ENCODE measurements around the gene LTF. TPM values are rescaled to one million over a fixed set of nuclear protein-coding genes. Genes with fewer than 3 reads are reported as not detected.

The LTF gene
- total RNA-seq, 1 experiment from 2014 or later = not detected

- DNase-seq (ENCODE audit: low read depth, low spot score) (no peak), ATAC-seq (no peak)
- intact Hi-C loops (cut with micrococcal nuclease) = no loop called here
- ChIA-PET RAD21 (ENCODE audit: low non-redundant PET in 1 of 2, low total read pairs in 2 of 2, uncharacterized antibody in 2 of 2, unreplicated experiment in 2 of 2) (no interaction called here), CTCF (no interaction called here), POLR2A (no interaction called here)
- no TSS peak for BruUV-seq (replicated peaks)
- H3K4me3 ChIP-seq (replicated peaks in 1 of 2; ENCODE audit: low read depth in 1 of 2, low read length in 2 of 2) = no peak overlapping the region
- H3K27me3 ChIP-seq (ENCODE audit: insufficient read depth, low read length) = peaks cover 16% of the 10 kb centered on the region; the same call in 1 of the 2 replicates
- no peaks in the 10 kb centered on the region for H3K4me1 ChIP-seq (ENCODE audit: control insufficient read depth in 1 of 2, insufficient read depth in 2 of 2, low read length in 2 of 2)
- no peaks in the 10 kb centered on the region for H3K9me2 ChIP-seq (ENCODE audit: insufficient read depth)
- H3K9me3 ChIP-seq (ENCODE audit: control insufficient read depth in 1 of 2, insufficient read depth in 1 of 2, low read depth in 1 of 2, low read length in 2 of 2) = no peaks in the 10 kb centered on the region
- no peak overlapping the region for H3K27ac ChIP-seq (ENCODE audit: low read depth, low read length)
- no peak overlapping the region for H2AFZ ChIP-seq (ENCODE audit: low read depth, low read length, poor library complexity, severe bottlenecking)
- TF ChIP-seq EGR1 (IDR thresholded peaks at IDR 0.05; ENCODE audit: low read depth) (no peak), MAX (IDR thresholded peaks at IDR 0.05) (no peak), EZH2phosphoT487 (IDR thresholded peaks at IDR 0.05; ENCODE audit: borderline replicate concordance) (no peak), ZFX (IDR thresholded peaks at IDR 0.05) (no peak), SRF (IDR thresholded peaks at IDR 0.05; ENCODE audit: low read depth) (no peak), FOSL1 (IDR thresholded peaks at IDR 0.05; ENCODE audit: low read depth) (no peak), EZH2 (IDR thresholded peaks at IDR 0.05) (no peak), ELF1 (IDR thresholded peaks at IDR 0.05; ENCODE audit: borderline replicate concordance, low read depth) (no peak), ZNF274 (IDR thresholded peaks at IDR 0.05; ENCODE audit: low read depth, low read length) (no peak), ATF3 (IDR thresholded peaks at IDR 0.05) (no peak), SP1 (IDR thresholded peaks at IDR 0.05; ENCODE audit: low read depth) (no peak), CBX3 (IDR thresholded peaks at IDR 0.05; ENCODE audit: low read depth) (no peak), ZBTB33 (IDR thresholded peaks at IDR 0.05; ENCODE audit: extremely low read depth, insufficient replicate concordance, low read length) (no peak), CEBPB (IDR thresholded peaks at IDR 0.05; ENCODE audit: low read depth) (no peak), POLR2A (IDR thresholded peaks at IDR 0.05; ENCODE audit: borderline replicate concordance, extremely low read depth, insufficient read depth, insufficient read length) (no peak)
- no peaks in the 10 kb centered on the region for H3K36me3 ChIP-seq (ENCODE audit: control insufficient read depth in 1 of 2, insufficient read depth in 2 of 2, low read length in 2 of 2)
- no peak overlapping the region for H3K4me2 ChIP-seq (ENCODE audit: low read length)
- no peak overlapping the region for H3K9ac ChIP-seq (ENCODE audit: low read length)
- no peaks in the 10 kb centered on the region for H3K79me2 ChIP-seq (ENCODE audit: insufficient read depth, low read length)
- H4K20me1 ChIP-seq (ENCODE audit: insufficient read depth) = no peaks in the 10 kb centered on the region
Measured at GRCh38 chr3:46477756-46478155, 13.1 kb upstream of the LTF start.
